ENCODE measurements around the gene CREB5. TPM values are rescaled to one million over a fixed set of nuclear protein-coding genes. Genes with fewer than 3 reads are reported as not detected.

CREB5 gene
- total and polyA plus RNA-seq, 8 donors = 2.5 to 11.5 (median 3.6) TPM

GRCh38 chr7:28666154-28666553, 253.8 kb downstream of the CREB5 start:
- 94 to 95% methylated on average over 2 of the region's 2 CpGs for WGBS, 2 donors
- TF ChIP-seq CTCF (IDR thresholded peaks at IDR 0.05) = no peak
- Histone ChIP-seq H3K4me3 (no peak overlapping the region), H3K4me1 (no peaks in the 10 kb centered on the region), H3K27me3 (no peaks in the 10 kb centered on the region), H3K36me3 (no peaks in the 10 kb centered on the region), H3K27ac (no peak overlapping the region), H3K9me3 (no peaks in the 10 kb centered on the region)
- FAIRE-seq (no peak), ATAC-seq (no peak), DNase-seq (no peak)
- intact Hi-C loops (cut with DNase I) = no loop called here

- intact Hi-C loops (cut with DNase I) = no loop called here
- no peak overlapping the region for H3K4me3 ChIP-seq
- 63 to 76% methylated on average over 2 of the region's 2 CpGs for WGBS, 2 donors
- no peak for DNase-seq
- H3K27me3 ChIP-seq = no peaks in the 10 kb centered on the region
- H3K9me3 ChIP-seq = no peaks in the 10 kb centered on the region
- ATAC-seq = no peak
- no peak for FAIRE-seq
- H3K4me1 ChIP-seq = peaks cover 0 to 5% (median 0%) of the 10 kb centered on the region in 3 donors
- H3K36me3 ChIP-seq = no peaks in the 10 kb centered on the region
- no peak overlapping the region for H3K27ac ChIP-seq
- TF ChIP-seq CTCF (IDR thresholded peaks at IDR 0.05) = no peak
Observed at GRCh38 chr7:28668085-28668484, 255.8 kb downstream of the CREB5 start.

GRCh38 chr7:28669330-28669729, 257.0 kb downstream of the CREB5 start:
- ATAC-seq = peak in 2 of 4 donors; percentile 51 to 70
- TF ChIP-seq CTCF (IDR thresholded peaks at IDR 0.05) = no peak
- no peaks in the 10 kb centered on the region for H3K36me3 ChIP-seq
- intact Hi-C loops (cut with DNase I) = no loop called here
- no peak overlapping the region for H3K4me3 ChIP-seq
- H3K27ac ChIP-seq = peak overlapping the region in 1 of 4 donors; percentile 2
- no peak for DNase-seq
- H3K27me3 ChIP-seq = no peaks in the 10 kb centered on the region
- peaks cover 0 to 5% (median 0%) of the 10 kb centered on the region in 3 donors for H3K4me1 ChIP-seq
- no peaks in the 10 kb centered on the region for H3K9me3 ChIP-seq
- 56 to 57% methylated on average over 4 of the region's 4 CpGs for WGBS, 2 donors
- no peak for FAIRE-seq

- 39 to 43% methylated on average over 4 of the region's 4 CpGs for WGBS, 2 donors
- DNase-seq (no peak), ATAC-seq (peak in 3 of 4 donors; percentile 27 to 59 (median 47)), FAIRE-seq (no peak)
- Histone ChIP-seq H3K9me3 (no peaks in the 10 kb centered on the region), H3K36me3 (no peaks in the 10 kb centered on the region), H3K27me3 (no peaks in the 10 kb centered on the region), H3K4me3 (no peak overlapping the region), H3K27ac (no peak overlapping the region), H3K4me1 (peaks cover 0 to 5% (median 0%) of the 10 kb centered on the region in 3 donors)
- no peak for TF ChIP-seq CTCF (IDR thresholded peaks at IDR 0.05)
- intact Hi-C loops (cut with DNase I) = no loop called here
Observed at GRCh38 chr7:28671526-28671925, 259.2 kb downstream of the CREB5 start.

- ATAC-seq = peak in 1 of 4 donors; percentile 14
- Histone ChIP-seq H3K36me3 (no peaks in the 10 kb centered on the region), H3K27ac (peak overlapping the region in 1 of 4 donors; percentile 15), H3K9me3 (no peaks in the 10 kb centered on the region), H3K27me3 (no peaks in the 10 kb centered on the region), H3K4me1 (peaks cover 0 to 5% (median 0%) of the 10 kb centered on the region in 3 donors), H3K4me3 (no peak overlapping the region)
- 58 to 64% methylated on average over 3 of the region's 3 CpGs for WGBS, 2 donors
- no peak for DNase-seq
- no peak for TF ChIP-seq CTCF (IDR thresholded peaks at IDR 0.05)
- intact Hi-C loops (cut with DNase I) = no loop called here
- no peak for FAIRE-seq
Observed at GRCh38 chr7:28672397-28672797, 260.1 kb downstream of the CREB5 start.

All from pancreas (tissue), 10 donors.